ENCODE results near the gene ZNF785. TPM values are rescaled to one million over a fixed set of nuclear protein-coding genes. Genes with fewer than 3 reads are reported as not detected.

ZNF785 gene
- total and polyA plus RNA-seq, 4 donors, result 4.0 to 15.5 (median 9.7) TPM

GRCh38 chr16:30565984-30566383, 19.5 kb downstream of the ZNF785 start:
- no peak for TF ChIP-seq CTCF (IDR thresholded peaks at IDR 0.05; ENCODE audit: control extremely low read depth, extremely low read depth)
- Histone ChIP-seq H3K27me3 (ENCODE audit: control insufficient read depth in 3 of 3, insufficient read depth in 3 of 3, low read length in 2 of 3) (no peaks in the 10 kb centered on the region), H3K9me3 (ENCODE audit: control insufficient read depth in 4 of 4, insufficient read depth in 3 of 4, low read length in 3 of 4) (no peaks in the 10 kb centered on the region), H3K9ac (ENCODE audit: insufficient read depth in 1 of 2, low read length in 2 of 2) (no peak overlapping the region), H3K27ac (ENCODE audit: low read depth in 1 of 2, low read length in 1 of 2) (no peak overlapping the region), H3K4me3 (no peak overlapping the region), H3K4me1 (ENCODE audit: control insufficient read depth in 5 of 5, insufficient read depth in 5 of 5, low read length in 5 of 5) (peaks cover 3 to 10% (median 6%) of the 10 kb centered on the region in 5 donors), H3K36me3 (ENCODE audit: control insufficient read depth in 4 of 4, insufficient read depth in 4 of 4, low read length in 4 of 4) (peaks cover 0 to 4% (median 0%) of the 10 kb centered on the region in 4 donors)
- DNase-seq (no peak), ATAC-seq (ENCODE audit: insufficient read depth, low FRiP score) (no peak)
- 70 to 80% methylated on average over 8 of the region's 8 CpGs for WGBS, 2 donors

GRCh38 chr16:30565526-30565925, 20.0 kb downstream of the ZNF785 start:
- Histone ChIP-seq H3K9ac (ENCODE audit: insufficient read depth in 1 of 2, low read length in 2 of 2) (no peak overlapping the region), H3K27ac (ENCODE audit: low read depth in 1 of 2, low read length in 1 of 2) (no peak overlapping the region), H3K36me3 (ENCODE audit: control insufficient read depth in 4 of 4, insufficient read depth in 4 of 4, low read length in 4 of 4) (peaks cover 0 to 4% (median 0%) of the 10 kb centered on the region in 4 donors), H3K9me3 (ENCODE audit: control insufficient read depth in 4 of 4, insufficient read depth in 3 of 4, low read length in 3 of 4) (no peaks in the 10 kb centered on the region), H3K27me3 (ENCODE audit: control insufficient read depth in 3 of 3, insufficient read depth in 3 of 3, low read length in 2 of 3) (no peaks in the 10 kb centered on the region), H3K4me3 (no peak overlapping the region), H3K4me1 (ENCODE audit: control insufficient read depth in 5 of 5, insufficient read depth in 5 of 5, low read length in 5 of 5) (peaks cover 3 to 8% (median 6%) of the 10 kb centered on the region in 5 donors)
- no peak for TF ChIP-seq CTCF (IDR thresholded peaks at IDR 0.05; ENCODE audit: control extremely low read depth, extremely low read depth)
- ATAC-seq (ENCODE audit: insufficient read depth, low FRiP score) (no peak), DNase-seq (no peak)
- WGBS, 2 donors, result 69 to 76% methylated on average over 7 of the region's 7 CpGs

GRCh38 chr16:30562021-30562420, 23.5 kb downstream of the ZNF785 start:
- DNase-seq, result no peak
- Histone ChIP-seq H3K4me3 (no peak overlapping the region), H3K4me1 (ENCODE audit: control insufficient read depth in 5 of 5, insufficient read depth in 5 of 5, low read length in 5 of 5) (peaks cover 0 to 9% (median 0%) of the 10 kb centered on the region in 5 donors), H3K9me3 (ENCODE audit: control insufficient read depth in 4 of 4, insufficient read depth in 3 of 4, low read length in 3 of 4) (no peaks in the 10 kb centered on the region), H3K27me3 (ENCODE audit: control insufficient read depth in 3 of 3, insufficient read depth in 3 of 3, low read length in 2 of 3) (no peaks in the 10 kb centered on the region), H3K36me3 (ENCODE audit: control insufficient read depth in 4 of 4, insufficient read depth in 4 of 4, low read length in 4 of 4) (no peaks in the 10 kb centered on the region), H3K9ac (ENCODE audit: insufficient read depth in 1 of 2, low read length in 2 of 2) (no peak overlapping the region), H3K27ac (ENCODE audit: low read depth in 1 of 2, low read length in 1 of 2) (peak overlapping the region in 1 of 2 donors; percentile 92)
- ATAC-seq (ENCODE audit: insufficient read depth, low FRiP score), result no peak
- TF ChIP-seq CTCF (IDR thresholded peaks at IDR 0.05; ENCODE audit: control extremely low read depth, extremely low read depth), result no peak
- 92 to 95% methylated on average over 14 of the region's 14 CpGs for WGBS, 2 donors
